ENCODE measurements around the gene NINJ2.

The NINJ2 gene

GRCh38 chr12:632102-632696, 31.0 kb downstream of the NINJ2 start:
- TF ChIP-seq, protein P1, sequence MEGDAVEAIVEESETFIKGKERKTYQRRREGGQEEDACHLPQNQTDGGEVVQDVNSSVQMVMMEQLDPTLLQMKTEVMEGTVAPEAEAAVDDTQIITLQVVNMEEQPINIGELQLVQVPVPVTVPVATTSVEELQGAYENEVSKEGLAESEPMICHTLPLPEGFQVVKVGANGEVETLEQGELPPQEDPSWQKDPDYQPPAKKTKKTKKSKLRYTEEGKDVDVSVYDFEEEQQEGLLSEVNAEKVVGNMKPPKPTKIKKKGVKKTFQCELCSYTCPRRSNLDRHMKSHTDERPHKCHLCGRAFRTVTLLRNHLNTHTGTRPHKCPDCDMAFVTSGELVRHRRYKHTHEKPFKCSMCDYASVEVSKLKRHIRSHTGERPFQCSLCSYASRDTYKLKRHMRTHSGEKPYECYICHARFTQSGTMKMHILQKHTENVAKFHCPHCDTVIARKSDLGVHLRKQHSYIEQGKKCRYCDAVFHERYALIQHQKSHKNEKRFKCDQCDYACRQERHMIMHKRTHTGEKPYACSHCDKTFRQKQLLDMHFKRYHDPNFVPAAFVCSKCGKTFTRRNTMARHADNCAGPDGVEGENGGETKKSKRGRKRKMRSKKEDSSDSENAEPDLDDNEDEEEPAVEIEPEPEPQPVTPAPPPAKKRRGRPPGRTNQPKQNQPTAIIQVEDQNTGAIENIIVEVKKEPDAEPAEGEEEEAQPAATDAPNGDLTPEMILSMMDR (IDR thresholded peaks at IDR 0.05): no peak

DNA sequence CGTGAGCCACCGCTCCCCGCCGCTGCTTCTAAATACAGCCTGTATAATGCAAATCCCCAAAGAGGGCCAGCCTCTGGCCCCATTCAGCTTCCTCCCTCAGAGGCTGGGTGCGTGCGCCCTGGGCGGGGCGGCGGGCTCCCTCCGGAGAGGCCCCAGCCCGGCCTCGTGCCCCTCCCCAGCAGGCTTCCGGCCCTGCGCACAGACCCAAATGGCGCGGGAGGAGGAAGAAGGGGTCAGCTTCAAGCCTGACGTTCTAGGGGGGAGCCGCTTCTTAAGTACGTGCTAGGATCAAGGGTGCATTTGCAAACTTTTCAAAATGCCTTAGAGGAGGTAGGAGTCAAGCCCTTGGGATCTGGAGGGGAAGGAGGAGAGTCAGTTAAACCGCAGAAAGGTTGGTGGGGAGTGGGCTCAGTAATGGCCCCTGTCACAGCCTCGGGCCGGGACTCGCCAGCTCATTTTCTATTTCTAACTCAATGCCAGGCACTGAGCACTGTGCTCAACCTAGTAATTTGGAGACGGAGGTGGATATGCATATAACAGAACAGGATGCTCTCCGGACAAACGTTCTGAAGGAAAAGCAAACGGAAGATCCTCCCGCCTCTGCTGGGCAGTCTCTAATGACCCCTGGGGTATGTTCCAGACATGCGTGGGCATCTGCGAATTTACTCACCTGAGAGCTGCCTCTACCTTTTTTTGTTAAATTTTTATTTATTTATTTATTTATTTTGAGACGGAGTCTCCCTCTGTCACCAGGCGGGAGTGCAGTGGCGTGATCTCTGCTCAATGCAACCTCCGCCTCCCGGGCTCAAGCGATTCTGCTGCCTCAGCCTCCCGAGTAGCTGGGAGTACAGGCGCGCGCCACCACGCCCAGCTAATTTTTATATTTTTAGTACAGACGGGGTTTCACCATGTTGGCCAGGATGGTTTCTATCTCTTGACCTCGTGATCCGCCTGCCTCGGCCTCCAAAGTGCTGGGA, 32.3 kb downstream of the NINJ2 start:
- TF ChIP-seq, protein P1 (IDR thresholded peaks at IDR 0.05): no peak

DNA sequence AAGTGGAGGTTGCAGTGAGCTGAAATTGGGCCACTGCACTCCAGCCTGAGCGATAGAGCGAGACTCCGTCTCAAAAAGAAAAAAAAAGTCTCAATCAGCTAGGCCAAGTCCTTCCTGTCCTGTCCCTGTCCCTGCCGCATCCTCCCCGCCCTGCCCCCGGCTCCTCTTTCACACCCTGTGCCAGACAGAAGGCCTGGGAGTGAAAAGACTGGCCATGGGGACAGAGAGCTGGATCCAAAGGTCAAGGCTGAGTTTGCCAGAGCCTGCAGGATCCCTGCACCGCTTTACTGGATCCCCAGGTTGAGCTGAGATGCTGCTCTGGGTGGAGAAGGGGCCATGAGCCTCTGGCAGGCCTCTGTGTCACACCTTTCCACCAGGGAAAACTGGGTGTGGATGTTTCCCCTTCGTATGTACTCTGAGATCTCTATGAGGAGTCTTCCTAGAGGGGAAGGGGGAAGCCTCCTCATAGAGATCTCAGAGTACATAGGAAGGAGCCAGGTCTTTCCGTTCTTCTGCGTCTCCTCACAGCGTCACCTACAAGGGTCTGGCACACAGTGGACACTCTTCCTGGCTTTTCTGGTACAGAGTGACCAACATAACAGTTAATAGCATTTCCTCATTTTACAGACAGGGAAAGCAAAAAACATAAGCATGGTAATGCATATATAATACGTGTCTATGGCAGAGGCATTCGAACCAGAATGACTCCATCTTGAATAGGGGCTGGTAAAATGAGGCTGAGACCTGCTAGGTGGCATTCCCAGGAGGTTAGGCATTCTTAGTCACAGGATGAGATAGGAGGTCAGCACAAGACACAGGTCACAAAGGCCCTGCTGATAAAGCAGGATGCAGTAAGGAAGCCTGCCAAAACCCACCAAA, 35.1 kb downstream of the NINJ2 start:
- TF ChIP-seq, protein P1 (IDR thresholded peaks at IDR 0.05): no peak

- TF ChIP-seq, protein P1 (IDR thresholded peaks at IDR 0.05): no peak
Measured at GRCh38 chr12:627285-627684, 36.0 kb downstream of the NINJ2 start.

- TF ChIP-seq, protein P1 (IDR thresholded peaks at IDR 0.05): no peak
Measured at GRCh38 chr12:625998-626397, 37.2 kb downstream of the NINJ2 start.

DNA sequence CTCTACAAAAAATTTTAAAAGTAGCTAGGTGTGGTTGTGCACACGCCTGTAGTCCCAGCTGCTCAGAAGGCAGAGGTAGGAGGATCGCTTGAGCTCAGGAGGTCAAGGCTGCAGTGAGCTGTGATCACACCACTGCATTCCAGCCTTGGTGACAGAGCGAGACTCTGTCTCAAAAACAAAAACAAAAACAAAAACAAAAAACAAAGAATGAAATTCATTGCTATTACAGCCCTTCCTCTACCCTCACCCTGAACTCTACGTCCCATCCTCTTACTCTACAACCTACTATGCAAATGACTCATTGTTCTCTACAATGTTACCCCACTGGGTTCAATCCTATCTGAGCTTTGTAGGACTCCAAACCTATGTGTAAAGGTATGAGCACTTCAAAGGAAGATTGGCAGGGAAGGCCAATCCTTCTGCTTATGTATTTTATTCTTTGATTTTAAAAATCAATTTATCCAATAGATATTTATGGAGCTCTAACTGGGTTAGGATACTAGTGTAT, 39.3 kb downstream of the NINJ2 start:
- TF ChIP-seq, protein P1 (IDR thresholded peaks at IDR 0.05): no peak
